ENCODE results near the gene UGT3A2. TPM values are rescaled to one million over a fixed set of nuclear protein-coding genes. Genes with fewer than 3 reads are reported as not detected.

UGT3A2 gene
- total RNA-seq, result not detected

- Histone ChIP-seq H3K4me3 (no peak within 1 kb of the TSS), H3K4me1 (peaks cover 6% of the 10 kb centered on the region), H3K36me3 (no peaks in the 10 kb centered on the region), H3K9me3 (no peaks in the 10 kb centered on the region), H3K27ac (no peak within 1 kb of the TSS), H3K27me3 (no peaks in the 10 kb centered on the region)
- no peak for DNase-seq (ENCODE audit: extremely low spot score in 2 of 2)
- no peak for TF ChIP-seq POLR2AphosphoS5 (IDR thresholded peaks at IDR 0.05; ENCODE audit: insufficient read depth in 1 of 2, low read depth in 1 of 2)
- no peak for TF ChIP-seq POLR2A (IDR thresholded peaks at IDR 0.05)
- TF ChIP-seq CTCF (IDR thresholded peaks at IDR 0.05), result no peak
- intact Hi-C loops (cut with DNase I), result no loop called here
Observed at GRCh38 chr5:36066540-36067210, at the start of gene UGT3A2. Gene UGT3A2, minus strand, starts transcription at chr5:36066882. Its CDS starts 93 bp downstream, at chr5:36066789.

GRCh38 chr5:36111238-36111637 lies 44.6 kb upstream of the UGT3A2 start:
- TF ChIP-seq CTCF (IDR thresholded peaks at IDR 0.05) (no peak), POLR2A (IDR thresholded peaks at IDR 0.05) (no peak), POLR2AphosphoS5 (IDR thresholded peaks at IDR 0.05; ENCODE audit: insufficient read depth in 1 of 2, low read depth in 1 of 2) (no peak)
- Histone ChIP-seq H3K4me3 (no peak overlapping the region), H3K36me3 (peaks cover 0 to 18% of the 10 kb centered on the region in 2 donors), H3K27me3 (no peaks in the 10 kb centered on the region), H3K9me3 (no peaks in the 10 kb centered on the region), H3K4me1 (no peaks in the 10 kb centered on the region), H3K27ac (no peak overlapping the region)
- DNase-seq (ENCODE audit: extremely low spot score in 2 of 2), result no peak
- intact Hi-C loops (cut with DNase I), result no loop called here

GRCh38 chr5:36108758-36109460 lies 42.2 kb upstream of the UGT3A2 start:
- no peaks in the 10 kb centered on the region for H3K27me3 ChIP-seq
- TF ChIP-seq POLR2A (IDR thresholded peaks at IDR 0.05) (no peak), POLR2AphosphoS5 (IDR thresholded peaks at IDR 0.05; ENCODE audit: insufficient read depth in 1 of 2, low read depth in 1 of 2) (no peak), CTCF (IDR thresholded peaks at IDR 0.05) (no peak)
- H3K4me1 ChIP-seq, result no peaks in the 10 kb centered on the region
- no peaks in the 10 kb centered on the region for H3K9me3 ChIP-seq
- peaks cover 0 to 32% of the 10 kb centered on the region in 2 donors for H3K36me3 ChIP-seq
- H3K4me3 ChIP-seq, result no peak overlapping the region
- H3K27ac ChIP-seq, result no peak overlapping the region
- DNase-seq (ENCODE audit: extremely low spot score in 2 of 2), result no peak
- intact Hi-C loops (cut with DNase I), result no loop called here

GRCh38 chr5:36105819-36106218 lies 39.1 kb upstream of the UGT3A2 start:
- Histone ChIP-seq H3K27me3 (no peaks in the 10 kb centered on the region), H3K4me1 (no peaks in the 10 kb centered on the region), H3K4me3 (no peak overlapping the region), H3K27ac (no peak overlapping the region), H3K36me3 (peaks cover 0 to 40% of the 10 kb centered on the region in 2 donors), H3K9me3 (no peaks in the 10 kb centered on the region)
- no peak for DNase-seq (ENCODE audit: extremely low spot score in 2 of 2)
- intact Hi-C loops (cut with DNase I), result no loop called here
- no peak for TF ChIP-seq CTCF (IDR thresholded peaks at IDR 0.05)

- no peaks in the 10 kb centered on the region for H3K27me3 ChIP-seq
- intact Hi-C loops (cut with DNase I), result no loop called here
- H3K27ac ChIP-seq, result no peak overlapping the region
- H3K9me3 ChIP-seq, result no peaks in the 10 kb centered on the region
- no peak for TF ChIP-seq POLR2A (IDR thresholded peaks at IDR 0.05)
- TF ChIP-seq CTCF (IDR thresholded peaks at IDR 0.05), result no peak
- no peak for TF ChIP-seq POLR2AphosphoS5 (IDR thresholded peaks at IDR 0.05; ENCODE audit: insufficient read depth in 1 of 2, low read depth in 1 of 2)
- no peak for DNase-seq (ENCODE audit: extremely low spot score in 2 of 2)
- peaks cover 0 to 11% of the 10 kb centered on the region in 2 donors for H3K36me3 ChIP-seq
- H3K4me3 ChIP-seq, result no peak overlapping the region
- no peaks in the 10 kb centered on the region for H3K4me1 ChIP-seq
Observed at GRCh38 chr5:36099748-36100147, 33.1 kb upstream of the UGT3A2 start.
